Measurements from ENCODE around the gene NPR3.

GRCh38 chr5:32753051-32753450 is 41.9 kb downstream of the NPR3 start:
- TF ChIP-seq EZH2 (IDR thresholded peaks at IDR 0.05; ENCODE audit: low read length) (no peak), CTCF (optimal IDR thresholded peaks at IDR 0.05 in 1 of 3, IDR thresholded peaks at IDR 0.05 in 1 of 3, conservative IDR thresholded peaks at IDR 0.05 in 1 of 3; ENCODE audit: extremely low read depth in 1 of 3, insufficient read depth in 2 of 3, low read length in 3 of 3) (no peak)

Measured in keratinocyte (primary cell).